Panc1 (cell line): ENCODE results near the gene DLG2. TPM values are rescaled to one million over a fixed set of nuclear protein-coding genes. Genes with fewer than 3 reads are reported as not detected.

Experiments used
- ATAC-seq: fragments of 200-7000 bp; cut with Tn5 transposase; 2 replicates; pipeline ENCODE4 v1.9.1; 2020; ENCODE audit warnings: mild to moderate bottlenecking, moderate library complexity
- BruUV-seq: library from RNA; stranded (reverse); fragments of 400-500 nt; replicated peaks from 2 replicates; lab custom pipeline; 2021; lab: Mats Ljungman, UMichigan
- CTCF ChIA-PET: fragments of 300-600 bp; sonication (Branson Sonifier 250); formaldehyde crosslinking; loops from one replicate; lab custom pipeline; 2022; ENCODE audit warnings: antibody characterized with exemption; lab: Charles Lee
- POLR2A ChIA-PET: fragments of 300-600 bp; sonication (Branson Sonifier 250); formaldehyde crosslinking; loops from one replicate; lab custom pipeline; 2022; ENCODE audit warnings: antibody characterized with exemption; lab: Charles Lee
- DNase-seq: peaks from one replicate; pipeline ENCODE4 v3.0.0-alpha.2; 2010; ENCODE audit warnings: low read depth, low spot score
- H3K27ac ChIP-seq: 2 replicates; pipeline ENCODE4 v1.5.1; 2011; ENCODE audit warnings: mild to moderate bottlenecking, low read length, inconsistent platforms
- H3K27me3 ChIP-seq: fragments of 200-500 bp; sonication (Bioruptor generic); 2 replicates; pipeline ENCODE4 v1.6.0; 2014; ENCODE audit warnings: low read length, inconsistent platforms; ENCODE audit not compliant: control insufficient read depth, insufficient read depth
- H3K36me3 ChIP-seq: fragments of 200-500 bp; sonication (Bioruptor generic); 2 replicates; pipeline ENCODE4 v1.5.1; 2014; ENCODE audit warnings: inconsistent platforms, mild to moderate bottlenecking, low read length, moderate library complexity; ENCODE audit not compliant: control insufficient read depth, insufficient read depth
- H3K4me1 ChIP-seq: 2 replicates; pipeline ENCODE4 v1.5.1; 2011; ENCODE audit warnings: inconsistent platforms, mild to moderate bottlenecking, low read length, moderate library complexity; ENCODE audit not compliant: control insufficient read depth, insufficient read depth
- H3K4me3 ChIP-seq, 2 experiments: 2 replicates each; pipeline ENCODE4 v1.5.1; 2011 to 2012; ENCODE audit warnings: low read depth in 2 of 2, low read length in 2 of 2, mild to moderate bottlenecking in 2 of 2, inconsistent platforms in 1 of 2, moderate library complexity in 1 of 2
- H3K9me3 ChIP-seq: fragments of 200-500 bp; sonication (Bioruptor generic); 2 replicates; pipeline ENCODE4 v1.5.1; 2014; ENCODE audit warnings: low read depth, mild to moderate bottlenecking, inconsistent platforms, low read length, moderate library complexity; ENCODE audit not compliant: control insufficient read depth, insufficient read depth
- POLR2AphosphoS5 ChIP-seq: IDR thresholded peaks from 2 replicates; pipeline ENCODE4 v1.6.1; 2012; ENCODE audit warnings: mild to moderate bottlenecking, low read depth, low read length, moderate library complexity
- SIN3A ChIP-seq: IDR thresholded peaks from 2 replicates; pipeline ENCODE4 v1.6.1; 2012; ENCODE audit warnings: low read depth, mild to moderate bottlenecking, low read length, moderate library complexity, borderline replicate concordance; ENCODE audit not compliant: insufficient read depth
- TCF7L2 ChIP-seq: IDR thresholded peaks from 2 replicates; pipeline ENCODE4 v1.6.1; 2011; ENCODE audit warnings: mild to moderate bottlenecking, low read depth, low read length, inconsistent platforms
- in situ Hi-C: cut with HindIII; loops from 2 replicates; pipeline ENCODE4 v1.10.0; 2016; ENCODE audit warnings: low sequenced_read_pairs, low pct_unique_long_range_greater_than_20kb
- intact Hi-C: fragments of 100-400 bp; cut with micrococcal nuclease; formaldehyde crosslinking; loops from one replicate; pipeline ENCODE4 v1.10.0; 2022; ENCODE audit not compliant: unreplicated experiment
- total RNA-seq: library from RNA; stranded (reverse); gene quantifications from one replicate; pipeline ENCODE4 v1.2.1, GENCODE V29; 2021; ENCODE audit not compliant: unreplicated experiment
- TF ChIP-seq, protein P1 (sequence below): fragments of 450-650 bp; IDR thresholded peaks from 2 replicates; pipeline ENCODE4 v1.5.1; 2017; ENCODE audit warnings: mild to moderate bottlenecking
- TF ChIP-seq, protein P2 (sequence below), 2 experiments: IDR thresholded peaks; 2 replicates each; pipeline ENCODE4 v1.6.1; 2011 to 2012; ENCODE audit warnings: low read depth in 2 of 2, control low read depth in 1 of 2, low read length in 1 of 2, mild to moderate bottlenecking in 1 of 2, moderate library complexity in 1 of 2; ENCODE audit not compliant: insufficient read depth in 1 of 2

The DLG2 gene
- total RNA-seq, 1 experiment from 2014 or later, result 4.2 TPM

DNA sequence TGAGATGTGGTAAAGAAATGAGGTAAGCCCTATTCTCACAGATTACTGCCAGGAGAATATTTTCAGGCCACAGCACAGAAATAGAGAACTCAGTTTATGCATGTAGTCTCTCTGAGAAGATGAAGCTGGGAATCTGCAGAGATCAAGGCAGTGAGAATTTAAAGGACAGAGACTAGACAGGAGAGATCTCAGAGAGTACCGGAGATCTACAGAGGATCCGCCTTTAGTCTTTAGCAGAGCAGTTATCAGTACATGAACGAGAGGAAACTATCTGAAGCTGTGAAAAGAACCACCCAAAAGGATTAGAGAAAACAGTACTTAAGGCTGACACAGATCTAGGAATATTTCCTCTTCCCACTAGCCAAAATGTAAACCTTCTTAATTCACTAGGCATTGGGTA is 101.5 kb downstream of the DLG2 start:
- Histone ChIP-seq H3K36me3 (no peaks in the 10 kb centered on the region), H3K4me1 (no peaks in the 10 kb centered on the region), H3K4me3 (no peak overlapping the region), H3K9me3 (no peaks in the 10 kb centered on the region), H3K27me3 (no peaks in the 10 kb centered on the region), H3K27ac (no peak overlapping the region)
- CTCF ChIA-PET, result no interaction called here
- no peak for ATAC-seq
- no TSS peak for BruUV-seq
- TF ChIP-seq POLR2AphosphoS5, result no peak
- TF ChIP-seq, protein P1, sequence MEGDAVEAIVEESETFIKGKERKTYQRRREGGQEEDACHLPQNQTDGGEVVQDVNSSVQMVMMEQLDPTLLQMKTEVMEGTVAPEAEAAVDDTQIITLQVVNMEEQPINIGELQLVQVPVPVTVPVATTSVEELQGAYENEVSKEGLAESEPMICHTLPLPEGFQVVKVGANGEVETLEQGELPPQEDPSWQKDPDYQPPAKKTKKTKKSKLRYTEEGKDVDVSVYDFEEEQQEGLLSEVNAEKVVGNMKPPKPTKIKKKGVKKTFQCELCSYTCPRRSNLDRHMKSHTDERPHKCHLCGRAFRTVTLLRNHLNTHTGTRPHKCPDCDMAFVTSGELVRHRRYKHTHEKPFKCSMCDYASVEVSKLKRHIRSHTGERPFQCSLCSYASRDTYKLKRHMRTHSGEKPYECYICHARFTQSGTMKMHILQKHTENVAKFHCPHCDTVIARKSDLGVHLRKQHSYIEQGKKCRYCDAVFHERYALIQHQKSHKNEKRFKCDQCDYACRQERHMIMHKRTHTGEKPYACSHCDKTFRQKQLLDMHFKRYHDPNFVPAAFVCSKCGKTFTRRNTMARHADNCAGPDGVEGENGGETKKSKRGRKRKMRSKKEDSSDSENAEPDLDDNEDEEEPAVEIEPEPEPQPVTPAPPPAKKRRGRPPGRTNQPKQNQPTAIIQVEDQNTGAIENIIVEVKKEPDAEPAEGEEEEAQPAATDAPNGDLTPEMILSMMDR, result no peak
- no peak for TF ChIP-seq SIN3A
- no peak for TF ChIP-seq TCF7L2
- TF ChIP-seq, protein P2, sequence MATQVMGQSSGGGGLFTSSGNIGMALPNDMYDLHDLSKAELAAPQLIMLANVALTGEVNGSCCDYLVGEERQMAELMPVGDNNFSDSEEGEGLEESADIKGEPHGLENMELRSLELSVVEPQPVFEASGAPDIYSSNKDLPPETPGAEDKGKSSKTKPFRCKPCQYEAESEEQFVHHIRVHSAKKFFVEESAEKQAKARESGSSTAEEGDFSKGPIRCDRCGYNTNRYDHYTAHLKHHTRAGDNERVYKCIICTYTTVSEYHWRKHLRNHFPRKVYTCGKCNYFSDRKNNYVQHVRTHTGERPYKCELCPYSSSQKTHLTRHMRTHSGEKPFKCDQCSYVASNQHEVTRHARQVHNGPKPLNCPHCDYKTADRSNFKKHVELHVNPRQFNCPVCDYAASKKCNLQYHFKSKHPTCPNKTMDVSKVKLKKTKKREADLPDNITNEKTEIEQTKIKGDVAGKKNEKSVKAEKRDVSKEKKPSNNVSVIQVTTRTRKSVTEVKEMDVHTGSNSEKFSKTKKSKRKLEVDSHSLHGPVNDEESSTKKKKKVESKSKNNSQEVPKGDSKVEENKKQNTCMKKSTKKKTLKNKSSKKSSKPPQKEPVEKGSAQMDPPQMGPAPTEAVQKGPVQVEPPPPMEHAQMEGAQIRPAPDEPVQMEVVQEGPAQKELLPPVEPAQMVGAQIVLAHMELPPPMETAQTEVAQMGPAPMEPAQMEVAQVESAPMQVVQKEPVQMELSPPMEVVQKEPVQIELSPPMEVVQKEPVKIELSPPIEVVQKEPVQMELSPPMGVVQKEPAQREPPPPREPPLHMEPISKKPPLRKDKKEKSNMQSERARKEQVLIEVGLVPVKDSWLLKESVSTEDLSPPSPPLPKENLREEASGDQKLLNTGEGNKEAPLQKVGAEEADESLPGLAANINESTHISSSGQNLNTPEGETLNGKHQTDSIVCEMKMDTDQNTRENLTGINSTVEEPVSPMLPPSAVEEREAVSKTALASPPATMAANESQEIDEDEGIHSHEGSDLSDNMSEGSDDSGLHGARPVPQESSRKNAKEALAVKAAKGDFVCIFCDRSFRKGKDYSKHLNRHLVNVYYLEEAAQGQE (IDR thresholded peaks at IDR 0.05; ENCODE audit: insufficient read depth in 1 of 2, low read depth in 2 of 2, low read length in 1 of 2), result no peak
- intact Hi-C loops, result no loop called here
- POLR2A ChIA-PET, result no interaction called here
- DNase-seq, result no peak
- in situ Hi-C loops, result no loop called here

DNA sequence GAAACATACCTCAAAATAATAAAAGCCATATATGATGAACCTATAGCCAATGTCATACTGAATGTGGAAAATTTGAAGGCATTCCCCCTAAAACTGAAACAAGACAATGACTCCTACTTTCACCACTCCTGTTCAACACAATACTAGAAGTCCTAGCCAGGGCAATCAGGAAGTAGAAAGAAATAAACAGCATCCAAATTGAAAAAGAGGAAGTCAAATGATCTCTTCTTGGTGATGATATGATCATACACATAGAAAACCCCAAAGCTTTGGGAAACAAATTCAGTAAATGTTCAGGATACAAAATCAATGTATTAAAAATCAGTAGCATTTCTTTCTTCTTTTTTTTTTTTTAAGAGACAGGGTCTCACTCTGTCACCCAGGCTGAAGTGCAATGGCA is 109.9 kb downstream of the DLG2 start:
- ATAC-seq, result no peak
- CTCF ChIA-PET, result no interaction called here
- no peak overlapping the region for H3K4me3 ChIP-seq

More for the DNA sequence above, 109.9 kb downstream of the DLG2 start:
- H3K27me3 ChIP-seq, result no peaks in the 10 kb centered on the region
- no peak for TF ChIP-seq SIN3A
- TF ChIP-seq TCF7L2, result no peak
- TF ChIP-seq, protein P1, result no peak
- TF ChIP-seq, protein P2 (IDR thresholded peaks at IDR 0.05; ENCODE audit: insufficient read depth in 1 of 2, low read depth in 2 of 2, low read length in 1 of 2), result no peak
- no peak for TF ChIP-seq POLR2AphosphoS5
- H3K27ac ChIP-seq, result no peak overlapping the region
- H3K4me1 ChIP-seq, result no peaks in the 10 kb centered on the region
- no peak for DNase-seq
- in situ Hi-C loops, result no loop called here
- no peaks in the 10 kb centered on the region for H3K9me3 ChIP-seq
- POLR2A ChIA-PET, result no interaction called here
- no TSS peak for BruUV-seq
- intact Hi-C loops, result no loop called here
- H3K36me3 ChIP-seq, result no peaks in the 10 kb centered on the region
